ENCODE measurements around the gene ALG13. TPM values are rescaled to one million over a fixed set of nuclear protein-coding genes. Genes with fewer than 3 reads are reported as not detected.
"Not testable (repeated sequence)": the region's sequence is repeated elsewhere in the genome, so short reads cannot be mapped to it uniquely, and the experiment has no call there.

Gene ALG13
- total and polyA plus RNA-seq, 2 donors from 2014 or later: 43.1 to 45.5 TPM

DNA sequence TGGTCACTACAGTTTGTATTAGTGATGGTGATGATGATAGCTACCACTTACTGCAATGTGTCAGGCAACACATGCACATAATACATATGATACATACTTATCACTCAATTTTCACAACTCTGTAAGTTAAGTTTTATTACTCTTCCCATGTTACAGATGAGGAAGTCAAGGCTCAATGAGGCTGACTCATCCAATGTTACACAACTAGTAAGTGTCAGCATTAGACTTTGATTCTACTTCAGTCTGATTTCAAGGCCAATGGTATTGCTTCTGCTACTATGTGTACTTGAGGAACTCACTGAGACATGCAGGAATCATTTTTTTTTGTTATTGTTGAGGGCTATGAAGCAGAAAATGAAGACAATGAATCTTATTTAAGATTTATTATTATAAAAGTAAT lies 98.6 kb downstream of the ALG13 start:
- Histone ChIP-seq H3K27ac (ENCODE audit: low read depth in 2 of 2, low read length in 2 of 2) (no peak overlapping the region), H3K4me3 (ENCODE audit: low read length in 3 of 3) (no peak overlapping the region), H3K9ac (ENCODE audit: low read length in 3 of 3) (no peak overlapping the region), H3K9me3 (ENCODE audit: control insufficient read depth in 2 of 3, insufficient read depth in 1 of 3, low read length in 3 of 3) (no peaks in the 10 kb centered on the region), H3K4me1 (ENCODE audit: control insufficient read depth in 2 of 3, insufficient read depth in 2 of 3, low read depth in 1 of 3, low read length in 3 of 3) (no peaks in the 10 kb centered on the region), H3K27me3 (ENCODE audit: control insufficient read depth, insufficient read depth, low read length) (peaks cover 2% of the 10 kb centered on the region), H3K36me3 (ENCODE audit: control insufficient read depth in 2 of 3, insufficient read depth in 3 of 3, low read length in 3 of 3) (no peaks in the 10 kb centered on the region)
- no peak for FAIRE-seq
- TF ChIP-seq, protein P1, sequence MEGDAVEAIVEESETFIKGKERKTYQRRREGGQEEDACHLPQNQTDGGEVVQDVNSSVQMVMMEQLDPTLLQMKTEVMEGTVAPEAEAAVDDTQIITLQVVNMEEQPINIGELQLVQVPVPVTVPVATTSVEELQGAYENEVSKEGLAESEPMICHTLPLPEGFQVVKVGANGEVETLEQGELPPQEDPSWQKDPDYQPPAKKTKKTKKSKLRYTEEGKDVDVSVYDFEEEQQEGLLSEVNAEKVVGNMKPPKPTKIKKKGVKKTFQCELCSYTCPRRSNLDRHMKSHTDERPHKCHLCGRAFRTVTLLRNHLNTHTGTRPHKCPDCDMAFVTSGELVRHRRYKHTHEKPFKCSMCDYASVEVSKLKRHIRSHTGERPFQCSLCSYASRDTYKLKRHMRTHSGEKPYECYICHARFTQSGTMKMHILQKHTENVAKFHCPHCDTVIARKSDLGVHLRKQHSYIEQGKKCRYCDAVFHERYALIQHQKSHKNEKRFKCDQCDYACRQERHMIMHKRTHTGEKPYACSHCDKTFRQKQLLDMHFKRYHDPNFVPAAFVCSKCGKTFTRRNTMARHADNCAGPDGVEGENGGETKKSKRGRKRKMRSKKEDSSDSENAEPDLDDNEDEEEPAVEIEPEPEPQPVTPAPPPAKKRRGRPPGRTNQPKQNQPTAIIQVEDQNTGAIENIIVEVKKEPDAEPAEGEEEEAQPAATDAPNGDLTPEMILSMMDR (IDR thresholded peaks at IDR 0.05; ENCODE audit: borderline replicate concordance, extremely low read depth, insufficient read depth): no peak
- no peak for DNase-seq
- intact Hi-C loops (cut with DNase I): no loop called here

DNA sequence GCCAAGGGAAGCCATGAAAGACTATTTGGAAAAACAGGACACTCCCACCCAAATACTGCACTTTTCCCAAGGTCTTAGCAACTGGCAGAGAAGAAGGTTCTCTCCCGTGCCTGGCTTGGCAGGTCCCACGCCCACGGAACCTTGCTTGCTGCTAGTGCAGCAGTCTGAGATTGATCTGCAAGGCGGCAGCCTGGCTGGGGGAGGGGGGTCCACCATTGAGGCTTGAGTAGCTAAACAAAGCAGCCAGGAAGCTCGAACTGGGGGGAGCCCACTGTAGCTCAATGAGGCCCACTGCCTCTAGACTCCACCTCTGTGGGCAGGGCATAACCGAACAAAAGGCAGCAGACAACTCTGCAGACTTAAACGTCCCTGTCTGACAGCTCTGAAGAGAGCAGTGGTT lies 103.7 kb downstream of the ALG13 start:
- peak in 1 of 5 donors; percentile 61 for DNase-seq
- H3K4me3 ChIP-seq (ENCODE audit: low read length in 3 of 3): no peak overlapping the region
- no peaks in the 10 kb centered on the region for H3K36me3 ChIP-seq (ENCODE audit: control insufficient read depth in 2 of 3, insufficient read depth in 3 of 3, low read length in 3 of 3)
- H3K9me3 ChIP-seq (ENCODE audit: control insufficient read depth in 2 of 3, insufficient read depth in 1 of 3, low read length in 3 of 3): no peaks in the 10 kb centered on the region
- no peaks in the 10 kb centered on the region for H3K4me1 ChIP-seq (ENCODE audit: control insufficient read depth in 2 of 3, insufficient read depth in 2 of 3, low read depth in 1 of 3, low read length in 3 of 3)
- H3K9ac ChIP-seq (ENCODE audit: low read length in 3 of 3): no peak overlapping the region
- FAIRE-seq: no peak
- H3K27me3 ChIP-seq (ENCODE audit: control insufficient read depth, insufficient read depth, low read length): no peaks in the 10 kb centered on the region
- TF ChIP-seq, protein P1 (IDR thresholded peaks at IDR 0.05; ENCODE audit: borderline replicate concordance, extremely low read depth, insufficient read depth): no peak
- intact Hi-C loops (cut with DNase I): no loop called here
- H3K27ac ChIP-seq (ENCODE audit: low read depth in 2 of 2, low read length in 2 of 2): no peak overlapping the region

DNA sequence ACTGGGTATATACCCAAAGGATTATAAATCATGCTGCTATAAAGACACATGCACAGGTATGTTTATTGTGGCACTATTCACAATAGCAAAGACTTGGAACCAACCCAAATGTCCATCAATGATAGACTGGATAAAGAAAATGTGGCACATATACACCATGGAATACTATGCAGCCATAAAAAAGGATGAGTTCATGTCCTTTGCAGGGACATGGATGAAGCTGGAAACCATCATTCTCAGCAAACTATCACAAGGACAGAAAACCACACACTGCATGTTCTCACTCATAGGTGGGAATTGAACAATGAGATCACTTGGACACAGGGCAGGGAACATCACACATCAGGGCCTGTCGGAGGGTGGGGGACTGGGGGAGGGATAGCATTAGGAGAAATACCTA lies 109.1 kb downstream of the ALG13 start:
- H3K4me1 ChIP-seq (ENCODE audit: control insufficient read depth in 2 of 3, insufficient read depth in 2 of 3, low read depth in 1 of 3, low read length in 3 of 3); H3K9me3 ChIP-seq (ENCODE audit: control insufficient read depth in 2 of 3, insufficient read depth in 1 of 3, low read length in 3 of 3); H3K36me3 ChIP-seq (ENCODE audit: control insufficient read depth in 2 of 3, insufficient read depth in 3 of 3, low read length in 3 of 3); FAIRE-seq; H3K9ac ChIP-seq (ENCODE audit: low read length in 3 of 3); DNase-seq; H3K27me3 ChIP-seq (ENCODE audit: control insufficient read depth, insufficient read depth, low read length); H3K27ac ChIP-seq (ENCODE audit: low read depth in 2 of 2, low read length in 2 of 2); H3K4me3 ChIP-seq (ENCODE audit: low read length in 3 of 3); intact Hi-C loops (cut with DNase I): not testable (repeated sequence)

Other genes with a start within 250 kb of the ALG13 start
- gene SERTM2, start 169.5 kb upstream of the ALG13 start, total RNA-seq: 0.35 TPM
- gene SERTM2, start 169.5 kb upstream of the ALG13 start, polyA plus RNA-seq (ENCODE audit: insufficient read depth, low read depth, low replicate concordance): 0.22 TPM
- not detected for gene TRPC5OS, start 195.0 kb downstream of the ALG13 start, total RNA-seq
- gene TRPC5OS, start 195.0 kb downstream of the ALG13 start, polyA plus RNA-seq (ENCODE audit: insufficient read depth, low read depth, low replicate concordance): 0.13 TPM